Ammon's horn (tissue), 1 donor: ENCODE measurements around the gene IL23A.

ENCODE experiments used
- DNase-seq: peaks from one replicate; pipeline ENCODE4 v3.0.0-alpha.2; 2016; ENCODE audit warnings: low spot score

Gene IL23A

GRCh38 chr12:56361487-56362129 is 22.9 kb downstream of the IL23A start:
- DNase-seq = no peak

DNA sequence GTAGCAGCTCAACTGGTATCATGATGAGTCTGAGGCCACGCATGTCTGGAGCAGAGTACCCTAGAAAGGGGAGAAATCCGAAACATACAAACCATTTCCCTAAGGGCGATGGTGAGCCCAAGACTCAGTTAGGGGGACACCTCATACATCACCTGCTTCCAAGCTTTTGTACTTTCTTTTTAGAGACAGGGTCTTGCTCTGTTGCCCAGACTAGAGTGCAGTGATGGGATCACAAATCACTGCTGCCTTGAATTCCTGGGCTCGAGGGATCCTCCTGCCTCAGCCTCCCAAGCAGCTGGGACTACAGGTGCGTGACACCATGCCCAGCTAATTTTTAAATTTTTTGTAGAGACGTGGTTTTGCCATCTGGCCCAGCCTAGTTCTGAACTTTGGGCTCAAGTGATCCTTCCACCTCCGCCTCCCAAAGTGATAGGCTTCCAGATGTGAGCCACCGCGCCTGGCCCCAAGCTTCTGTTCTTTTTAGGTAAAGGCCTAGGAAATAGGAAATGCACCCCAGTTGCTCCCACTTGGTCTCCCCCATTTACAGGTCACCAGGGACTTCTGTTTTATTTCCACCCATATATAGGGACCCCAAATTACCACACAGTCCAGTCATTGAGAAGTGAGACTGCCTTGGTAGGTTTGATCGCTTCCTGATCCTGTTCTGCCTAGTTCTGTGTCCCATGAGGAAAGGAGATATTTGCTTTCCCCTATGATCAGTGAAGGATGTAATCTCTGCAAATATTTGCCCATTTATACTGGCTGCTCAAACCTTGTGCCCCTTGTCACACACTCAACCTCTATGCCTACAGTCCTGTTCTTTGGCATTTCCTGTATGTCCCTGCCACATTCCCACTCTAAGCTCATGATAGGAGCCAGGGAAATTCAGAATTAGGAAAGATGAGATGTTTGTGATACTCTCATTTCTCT is 23.7 kb downstream of the IL23A start, which contains the start of gene APOF:
Gene APOF, minus strand, starts transcription at position 728 of the 930 bp plus-strand sequence. Its CDS starts 112 bp downstream, at position 616.
- DNase-seq = no peak

GRCh38 chr12:56366948-56367347 is 28.3 kb downstream of the IL23A start:
- DNase-seq = no peak

- DNase-seq = no peak
Observed at GRCh38 chr12:56373515-56373914, 34.8 kb downstream of the IL23A start.

GRCh38 chr12:56374726-56375597 is 36.3 kb downstream of the IL23A start:
- DNase-seq = no peak

DNA sequence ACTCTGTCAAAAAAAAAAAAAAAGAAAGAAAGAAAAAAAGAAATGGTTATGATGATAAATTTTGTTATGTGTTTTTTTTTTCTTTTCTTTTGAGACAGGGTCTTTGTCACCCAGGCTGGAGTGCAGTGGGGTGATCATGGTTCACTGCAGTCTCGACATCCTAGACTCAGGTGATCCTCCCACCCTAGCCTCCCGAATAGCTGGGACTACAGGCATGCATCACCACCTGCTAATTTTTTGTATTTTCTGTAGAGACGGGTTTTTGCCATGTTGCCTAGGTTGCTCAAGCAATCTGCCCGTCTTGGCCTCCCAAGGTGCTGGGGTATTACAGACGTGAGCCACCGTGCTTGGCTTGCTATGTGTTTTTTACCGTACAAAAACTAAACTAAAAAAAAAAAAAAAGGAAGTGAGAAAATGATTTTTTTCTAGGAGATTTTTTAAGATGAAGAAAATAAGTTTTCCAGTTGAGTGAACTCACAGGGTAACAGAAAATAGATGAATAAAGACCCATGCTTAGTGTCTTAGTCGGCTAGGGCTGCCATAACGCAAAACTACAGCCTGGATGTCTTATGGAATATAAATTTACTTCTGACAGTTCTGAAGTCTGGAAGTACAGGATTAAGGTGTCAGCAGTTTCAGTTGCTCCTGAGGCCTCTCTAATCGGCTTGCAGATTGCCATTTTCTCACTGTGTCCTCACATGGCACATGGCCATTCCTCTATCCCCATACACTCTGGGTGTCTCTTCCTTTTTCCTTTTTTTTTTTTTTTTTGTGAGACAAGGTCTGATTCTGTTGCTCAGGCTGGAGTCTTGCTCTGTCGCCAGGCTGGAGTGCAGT is 37.1 kb downstream of the IL23A start:
- DNase-seq = no peak

GRCh38 chr12:56377310-56377988 is 38.8 kb downstream of the IL23A start:
- DNase-seq = no peak

GRCh38 chr12:56377989-56378316 is 39.3 kb downstream of the IL23A start:
- no peak for DNase-seq

DNA sequence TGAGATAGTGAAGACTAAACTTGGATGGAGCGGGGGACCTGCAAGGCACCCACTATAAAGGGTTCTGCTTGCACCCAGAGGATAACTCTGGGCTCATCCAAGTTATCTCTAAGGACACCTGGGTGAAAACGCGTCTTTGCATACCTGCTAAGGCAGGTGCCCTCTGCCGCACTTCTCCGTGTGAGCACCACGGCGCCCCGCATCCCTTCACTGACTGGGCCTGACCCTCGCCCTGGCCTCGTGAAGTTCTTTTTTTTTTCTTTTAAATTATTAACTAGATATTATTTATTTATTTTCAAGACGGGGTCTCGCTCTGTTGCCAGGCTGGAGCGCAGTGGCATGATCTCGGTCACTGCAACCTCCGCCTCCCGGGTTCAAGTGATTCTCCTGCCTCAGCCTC is 43.9 kb downstream of the IL23A start:
- no peak for DNase-seq

DNA sequence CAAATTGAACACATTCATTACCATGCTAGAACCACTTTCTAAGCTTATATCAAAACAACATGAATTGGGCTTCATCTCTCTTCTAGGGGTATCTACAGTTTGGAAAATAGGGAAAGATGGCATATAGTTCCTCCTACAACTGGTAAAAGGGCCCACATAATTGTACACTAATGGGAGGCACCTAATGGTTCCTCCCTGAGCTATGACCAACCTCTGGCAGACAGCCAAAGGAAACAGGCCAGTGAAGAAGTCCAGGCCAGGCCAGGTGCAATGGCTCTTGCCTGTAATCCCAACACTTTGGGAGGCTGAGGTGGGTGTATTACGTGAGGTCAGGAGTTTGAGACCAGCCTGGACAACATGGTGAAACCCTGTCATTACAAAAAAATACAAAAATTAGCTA is 47.2 kb downstream of the IL23A start:
- no peak for DNase-seq

- no peak for DNase-seq
Observed at GRCh38 chr12:56387152-56387736, 48.6 kb downstream of the IL23A start.

GRCh38 chr12:56389412-56389811 is 50.7 kb downstream of the IL23A start:
- DNase-seq = no peak
